Stimulated activated CD8-positive, alpha-beta memory T cell treated with anti-CD3 and anti-CD28 coated beads, Interleukin-4, amount 100 ng/mL, for 24 hours (primary cell): ENCODE results near the gene E2F3.
"Not testable (repeated sequence)": the region's sequence is repeated elsewhere in the genome, so short reads cannot be mapped to it uniquely, and the experiment has no call there.

Experiments used
- DNase-seq: peaks from one replicate; pipeline ENCODE4 v3.0.0-alpha.2; 2020; ENCODE audit warnings: low read depth

The E2F3 gene

GRCh38 chr6:20433929-20434328 lies 32.2 kb downstream of the E2F3 start:
- DNase-seq: no peak

- DNase-seq: no peak
Observed at GRCh38 chr6:20434766-20435165, 33.1 kb downstream of the E2F3 start.

GRCh38 chr6:20436719-20437118 lies 35.0 kb downstream of the E2F3 start:
- no peak for DNase-seq

- no peak for DNase-seq
Observed at GRCh38 chr6:20437639-20438038, 36.0 kb downstream of the E2F3 start.

- no peak for DNase-seq
Observed at GRCh38 chr6:20438462-20439070, 36.9 kb downstream of the E2F3 start.

GRCh38 chr6:20439558-20439957 lies 37.9 kb downstream of the E2F3 start:
- DNase-seq: no peak

- no peak for DNase-seq
Observed at GRCh38 chr6:20440296-20440695, 38.6 kb downstream of the E2F3 start.

- DNase-seq: no peak
Observed at GRCh38 chr6:20441236-20441635, 39.6 kb downstream of the E2F3 start.

- DNase-seq: no peak
Observed at GRCh38 chr6:20441921-20442320, 40.2 kb downstream of the E2F3 start.

GRCh38 chr6:20444786-20445271 lies 43.1 kb downstream of the E2F3 start:
- no peak for DNase-seq

- DNase-seq: no peak
Observed at GRCh38 chr6:20447157-20447556, 45.5 kb downstream of the E2F3 start.

- DNase-seq: no peak
Observed at GRCh38 chr6:20447581-20448132, 46.0 kb downstream of the E2F3 start.

- no peak for DNase-seq
Observed at GRCh38 chr6:20448828-20449227, 47.1 kb downstream of the E2F3 start.

GRCh38 chr6:20454204-20454824 lies 52.6 kb downstream of the E2F3 start:
- no peak for DNase-seq

GRCh38 chr6:20455251-20455940 lies 53.7 kb downstream of the E2F3 start:
- no peak for DNase-seq

- no peak for DNase-seq
Observed at GRCh38 chr6:20458027-20458894, 56.6 kb downstream of the E2F3 start.

- DNase-seq: no peak
Observed at GRCh38 chr6:20459682-20460081, 58.0 kb downstream of the E2F3 start.

- no peak for DNase-seq
Observed at GRCh38 chr6:20461576-20461975, 59.9 kb downstream of the E2F3 start.

- DNase-seq: no peak
Observed at GRCh38 chr6:20463396-20463795, 61.7 kb downstream of the E2F3 start.

- no peak for DNase-seq
Observed at GRCh38 chr6:20464041-20464440, 62.4 kb downstream of the E2F3 start.

GRCh38 chr6:20464847-20465246 lies 63.2 kb downstream of the E2F3 start:
- no peak for DNase-seq

GRCh38 chr6:20465616-20466015 lies 63.9 kb downstream of the E2F3 start:
- DNase-seq: not testable (repeated sequence)
